H54 (cell line): ENCODE results near the gene NKX3-2.

Experiments
- DNase-seq: peaks from one replicate; pipeline ENCODE4 v3.0.0; 2011; ENCODE audit warnings: low spot score, mixed read lengths; ENCODE audit not compliant: insufficient read length
- FAIRE-seq: peaks from 3 replicates; lab custom pipeline; 2011; peaks lifted over from hg19 to GRCh38; lab: Jason Lieb, UNC
- POLR2A ChIP-seq: IDR thresholded peaks from 2 replicates; pipeline ENCODE4 v1.6.1; 2011; ENCODE audit warnings: low read depth, mild to moderate bottlenecking, low read length

The NKX3-2 gene

DNA sequence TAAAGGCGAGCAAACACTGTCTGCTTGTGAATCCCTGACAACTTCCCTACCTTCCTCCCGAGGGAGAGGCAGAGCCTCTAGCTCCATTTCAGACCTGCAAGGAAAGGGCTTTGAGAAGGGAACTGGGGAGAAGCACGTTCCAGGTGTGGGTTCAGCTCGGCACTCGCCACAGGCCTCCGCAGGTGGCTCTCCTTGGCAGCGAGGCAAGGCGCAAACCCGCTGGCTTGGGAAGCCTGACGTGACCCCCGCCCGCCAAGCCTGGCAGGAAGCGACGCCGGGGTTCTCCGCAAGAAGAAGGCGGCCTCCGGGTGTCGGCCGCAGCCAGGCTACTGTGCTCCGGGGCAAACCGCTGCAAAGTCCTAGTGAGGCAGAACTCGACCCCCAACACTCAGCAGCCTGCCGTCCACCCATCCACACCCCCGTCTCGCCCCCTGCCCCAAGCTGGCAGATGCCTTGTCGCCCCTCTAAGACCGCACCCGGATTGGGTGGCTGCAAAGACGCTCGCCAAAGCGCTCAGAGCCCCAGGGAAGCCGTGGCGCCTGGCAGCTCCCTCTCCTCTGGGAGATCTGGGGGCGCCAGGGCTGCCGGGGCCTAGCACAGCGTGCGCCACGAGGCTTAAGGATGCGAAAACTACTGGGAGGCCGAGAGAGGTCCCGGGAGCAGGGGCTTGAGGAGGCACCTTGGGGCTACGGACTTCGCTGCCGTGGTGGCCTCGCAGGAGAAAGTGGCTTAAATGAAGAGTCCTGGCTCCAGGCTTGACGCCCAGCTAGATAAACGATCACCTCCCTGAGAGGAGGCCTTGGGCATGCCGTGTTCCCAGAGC is 21.8 kb downstream of the NKX3-2 start:
- DNase-seq (no peak), FAIRE-seq (no peak)
- TF ChIP-seq POLR2A = no peak

DNA sequence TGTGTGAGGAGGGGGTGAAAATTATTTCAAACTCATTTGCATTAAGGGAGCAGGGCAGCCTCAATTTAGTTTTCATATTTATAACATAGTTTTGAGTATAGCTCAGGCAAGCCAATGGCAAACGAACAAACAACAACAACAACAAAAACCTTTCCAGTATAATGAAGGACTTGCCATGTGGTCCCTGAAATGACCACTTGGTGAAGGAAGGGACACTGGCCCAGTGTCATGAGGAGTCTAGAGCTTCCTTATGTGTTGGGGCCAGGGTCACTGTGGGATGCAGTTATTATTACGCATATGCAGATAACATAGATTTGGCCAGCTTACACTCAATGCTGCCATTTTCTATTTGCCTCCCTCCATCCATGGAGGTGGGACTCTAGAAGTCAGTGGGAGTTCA is 23.3 kb downstream of the NKX3-2 start:
- TF ChIP-seq POLR2A = no peak
- FAIRE-seq (no peak), DNase-seq (no peak)

DNA sequence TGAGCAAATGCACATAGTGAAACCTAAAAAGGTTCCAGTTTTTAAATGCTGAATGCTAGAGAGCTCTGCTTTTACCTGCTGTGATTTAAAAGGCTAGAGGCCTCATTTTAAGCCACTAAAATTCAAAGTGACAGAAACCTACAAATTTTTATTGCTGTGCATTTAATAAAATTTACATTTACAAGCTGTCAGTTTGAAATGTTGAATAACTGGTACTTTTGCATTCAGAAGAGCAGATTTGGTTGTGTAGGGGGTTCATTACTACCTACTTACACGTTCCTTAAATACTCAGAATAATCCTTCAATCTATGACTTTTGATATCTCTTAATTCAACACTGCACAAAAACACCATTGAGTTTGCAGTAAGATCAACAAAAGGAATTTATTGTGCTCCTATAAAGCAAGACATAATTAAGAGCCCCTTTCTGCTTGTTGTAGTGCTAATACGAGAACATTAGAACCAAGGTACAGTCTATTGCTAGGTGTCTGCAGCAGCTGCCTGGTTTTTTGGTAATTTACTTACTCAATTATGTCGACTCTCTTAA is 27.9 kb downstream of the NKX3-2 start:
- DNase-seq (no peak), FAIRE-seq (no peak)
- TF ChIP-seq POLR2A = no peak

DNA sequence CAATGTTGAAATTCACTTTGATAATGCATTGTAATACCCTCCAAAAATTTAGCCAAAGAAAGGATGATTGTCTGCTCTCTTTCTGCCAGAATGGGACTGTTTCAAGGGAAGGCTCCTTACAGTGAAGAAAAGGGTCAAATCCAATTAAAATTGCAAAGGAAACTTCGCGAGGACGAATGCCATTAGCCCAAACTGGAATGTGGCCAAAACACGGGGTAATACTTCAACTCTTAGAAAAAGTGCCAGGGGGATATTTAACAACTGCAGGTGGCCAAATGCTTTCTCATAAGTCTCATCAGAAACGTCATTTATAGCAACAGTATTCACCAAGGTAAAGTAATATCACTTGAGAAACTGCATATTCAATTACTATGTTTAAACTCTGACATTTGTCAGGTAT is 29.0 kb downstream of the NKX3-2 start:
- DNase-seq (no peak), FAIRE-seq (no peak)

DNA sequence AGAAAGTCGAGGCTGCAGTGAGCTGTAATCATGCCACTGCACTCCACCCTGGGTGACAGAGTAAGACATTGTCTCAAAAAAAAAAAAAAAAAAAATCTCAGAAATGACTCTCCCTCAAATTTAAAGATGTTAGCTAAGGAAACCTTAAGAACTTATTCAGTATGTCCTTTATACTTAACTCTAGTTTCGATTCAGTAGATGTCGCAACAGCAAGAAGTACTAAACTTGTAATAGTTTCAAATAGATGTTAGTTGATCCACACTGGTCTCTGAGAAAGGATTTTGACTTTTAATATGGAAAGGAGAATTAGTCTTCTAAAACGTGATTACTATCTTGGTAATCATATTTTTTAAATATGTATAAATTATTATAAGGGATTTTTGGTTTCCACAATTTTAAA is 29.6 kb downstream of the NKX3-2 start:
- TF ChIP-seq POLR2A = no peak
- FAIRE-seq = no peak
- no peak for DNase-seq

More for the DNA sequence above, 29.0 kb downstream of the NKX3-2 start:
- no peak for TF ChIP-seq POLR2A

DNA sequence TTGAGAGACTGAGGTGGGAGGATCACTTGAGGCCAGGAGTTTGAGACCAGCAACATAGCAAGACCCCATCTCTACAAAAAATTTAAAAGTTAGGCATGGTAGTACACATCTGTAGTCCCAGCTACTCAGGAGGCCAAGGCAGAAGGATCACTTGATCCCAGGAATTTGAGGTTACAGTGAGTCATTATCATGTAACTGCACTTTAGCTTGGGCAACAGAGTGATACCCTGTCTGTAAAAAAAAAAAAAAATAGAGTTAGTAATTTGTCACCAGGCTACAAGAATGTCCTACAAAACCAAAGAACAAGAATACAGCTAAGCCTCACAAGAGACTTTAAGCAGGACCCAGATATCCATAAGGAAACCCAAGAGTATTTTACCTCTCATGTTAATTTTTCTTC is 33.2 kb downstream of the NKX3-2 start:
- no peak for FAIRE-seq
- TF ChIP-seq POLR2A = no peak
- DNase-seq = no peak

DNA sequence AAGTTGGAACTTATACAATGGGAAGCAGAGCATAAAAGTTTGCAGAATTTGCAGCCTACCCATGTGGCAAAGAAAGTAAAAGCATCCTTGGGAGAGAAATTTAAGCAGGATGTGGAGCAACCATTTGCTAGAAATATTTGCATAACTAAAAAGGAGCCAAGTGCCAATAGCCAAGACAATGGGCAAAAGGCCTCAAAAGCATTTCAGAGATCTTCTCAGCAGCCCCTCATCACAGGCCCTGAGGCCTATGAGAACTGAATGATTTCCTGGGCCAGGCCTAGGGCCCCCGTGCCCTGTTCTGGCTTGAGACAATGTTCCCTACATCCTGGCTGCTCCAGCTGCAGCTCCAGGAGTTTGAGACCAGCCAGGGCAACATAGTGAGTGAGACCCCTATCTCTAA is 34.9 kb downstream of the NKX3-2 start:
- FAIRE-seq (no peak), DNase-seq (no peak)
- no peak for TF ChIP-seq POLR2A

DNA sequence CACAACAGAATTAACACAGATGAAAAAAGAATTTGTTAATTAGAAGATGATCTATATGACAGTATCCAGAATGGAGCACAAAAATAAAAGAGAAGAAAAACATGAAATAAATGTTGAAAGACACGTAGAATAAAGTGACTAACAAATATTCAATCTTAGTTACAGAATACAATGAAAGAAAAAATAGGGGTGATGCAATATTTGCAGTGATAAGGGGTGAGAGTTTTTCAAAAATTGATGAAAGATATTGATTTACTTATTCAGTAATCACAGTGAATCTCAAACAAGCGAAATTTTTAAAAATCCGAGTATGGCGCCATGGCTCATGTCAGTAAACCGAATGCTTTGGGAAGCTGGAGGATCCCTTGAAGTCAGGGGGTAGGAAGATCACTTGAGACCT is 39.9 kb downstream of the NKX3-2 start:
- TF ChIP-seq POLR2A = no peak
- DNase-seq (no peak), FAIRE-seq (no peak)

DNA sequence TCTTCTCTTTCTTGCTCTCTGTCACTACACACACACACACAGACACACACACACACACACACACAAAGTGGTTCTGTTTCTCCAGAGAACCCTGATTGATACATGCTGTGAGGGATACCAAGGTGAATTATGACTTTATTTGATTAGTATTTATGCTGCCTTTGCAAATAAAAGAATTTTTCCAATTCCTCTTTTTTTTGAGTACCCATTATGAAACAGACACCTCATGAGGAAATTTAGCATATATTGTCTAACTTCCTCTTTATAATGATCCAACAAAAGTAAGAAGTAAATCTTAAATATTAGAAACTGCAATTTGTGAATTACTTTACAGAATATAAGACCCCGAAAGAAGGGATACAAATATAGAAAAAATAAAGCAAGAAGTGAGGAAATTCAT is 45.8 kb downstream of the NKX3-2 start:
- DNase-seq = no peak
- FAIRE-seq = no peak
- TF ChIP-seq POLR2A = no peak

DNA sequence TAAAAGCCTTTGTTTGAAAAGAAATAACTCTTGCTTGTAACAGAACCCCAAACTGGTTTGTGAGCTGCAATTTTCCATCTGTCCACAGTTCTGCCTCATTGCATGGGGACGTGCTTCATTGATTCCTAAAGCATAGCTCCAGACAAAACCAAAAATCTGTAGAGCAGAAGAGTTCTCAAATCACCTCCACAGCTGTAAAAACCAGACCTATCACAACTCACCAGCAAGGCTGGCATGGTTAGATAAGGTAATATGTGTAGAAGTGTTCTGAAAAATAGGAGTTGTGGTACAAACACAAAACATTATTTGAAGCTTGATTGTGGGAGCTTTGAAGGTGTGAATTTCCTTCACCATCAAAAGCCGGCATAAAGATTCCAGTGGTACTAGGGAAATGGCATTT is 47.7 kb downstream of the NKX3-2 start:
- FAIRE-seq = no peak
- DNase-seq = no peak
- no peak for TF ChIP-seq POLR2A

DNA sequence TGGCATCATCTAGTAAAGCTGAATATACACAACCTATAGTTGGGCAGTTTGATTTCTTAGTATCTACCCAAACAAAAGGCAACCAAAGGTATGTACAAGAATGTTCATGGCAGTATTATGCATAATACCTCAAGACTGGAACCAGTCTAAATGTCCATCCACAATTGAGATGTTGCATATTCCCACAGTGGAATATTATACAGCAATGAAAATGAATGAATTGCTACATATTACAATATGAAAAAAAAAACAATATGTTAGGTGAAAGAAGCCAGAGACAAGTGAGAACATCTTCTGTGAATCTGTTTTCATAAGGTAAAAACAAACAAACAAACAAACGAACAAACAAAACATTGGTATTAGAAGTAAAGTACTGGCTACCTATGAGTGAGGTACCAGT is 48.6 kb downstream of the NKX3-2 start:
- DNase-seq (no peak), FAIRE-seq (no peak)
- TF ChIP-seq POLR2A = no peak

DNA sequence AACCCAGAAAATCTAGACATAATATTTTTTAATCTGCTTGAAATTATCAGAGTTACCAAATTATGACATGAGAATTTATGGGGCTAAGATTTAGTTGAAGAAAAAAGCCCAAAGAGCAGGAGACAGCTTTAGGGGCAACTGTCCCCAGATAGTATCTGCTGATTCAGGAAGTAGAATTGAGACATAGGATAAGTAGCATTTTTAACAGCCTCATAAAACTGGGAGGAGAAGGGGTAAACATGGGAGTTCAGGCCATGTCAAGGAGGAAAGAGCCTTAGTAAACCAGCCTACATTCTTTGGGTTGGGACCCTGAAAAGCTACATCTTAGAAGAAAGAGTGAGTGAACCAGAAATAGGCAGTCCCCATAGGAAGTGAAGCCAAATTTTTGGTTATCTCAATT is 50.5 kb downstream of the NKX3-2 start:
- FAIRE-seq (no peak), DNase-seq (no peak)
- TF ChIP-seq POLR2A = no peak

DNA sequence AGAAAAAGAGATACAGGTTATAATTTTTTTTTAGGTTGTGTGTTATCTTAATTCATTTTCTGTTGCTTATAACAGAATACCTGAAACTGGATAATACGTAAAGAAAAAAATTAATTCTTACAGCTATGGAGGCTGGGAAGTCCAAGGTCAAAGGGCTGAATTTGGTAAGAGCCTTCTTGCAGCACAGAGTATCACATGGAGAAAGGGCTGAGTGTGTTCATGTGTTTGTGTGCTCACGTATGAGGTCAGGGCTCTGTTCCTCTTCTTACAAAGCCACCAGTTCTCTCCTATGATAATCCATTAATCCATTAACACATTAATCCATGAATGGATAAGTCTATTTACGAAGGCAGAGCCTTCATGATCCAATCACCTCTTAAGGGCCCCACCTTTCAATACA is 51.6 kb downstream of the NKX3-2 start:
- FAIRE-seq (no peak), DNase-seq (no peak)
- no peak for TF ChIP-seq POLR2A
